H9 (cell line): ENCODE data around the gene IRF2. TPM values are rescaled to one million over a fixed set of nuclear protein-coding genes. Genes with fewer than 3 reads are reported as not detected.

Experiments
- DNase-seq: peaks from one replicate; pipeline ENCODE4 v3.0.0-alpha.2; 2017
- H2AFZ ChIP-seq: one replicate; pipeline ENCODE4 v1.6.1; 2013; ENCODE audit warnings: mild to moderate bottlenecking, low read length, control low read depth, moderate library complexity
- H2AK5ac ChIP-seq: 2 replicates; pipeline ENCODE4 v1.6.1; 2013; ENCODE audit warnings: low read length, control low read depth, mixed read lengths; ENCODE audit not compliant: insufficient read length
- H2BK120ac ChIP-seq: one replicate; pipeline ENCODE4 v1.6.1; 2013; ENCODE audit warnings: low read depth, mild to moderate bottlenecking, low read length, control low read depth, inconsistent platforms; ENCODE audit not compliant: poor library complexity, severe bottlenecking
- H2BK12ac ChIP-seq: 2 replicates; pipeline ENCODE4 v1.6.1; 2013; ENCODE audit warnings: low read length, control low read depth, mixed read lengths, low read depth; ENCODE audit not compliant: insufficient read length
- H2BK15ac ChIP-seq: 2 replicates; pipeline ENCODE4 v1.6.1; 2013; ENCODE audit warnings: low read depth, low read length, control low read depth
- H2BK20ac ChIP-seq: one replicate; pipeline ENCODE4 v1.6.1; 2013; ENCODE audit warnings: low read depth, mild to moderate bottlenecking, low read length, control low read depth, inconsistent platforms; ENCODE audit not compliant: poor library complexity, severe bottlenecking
- H2BK5ac ChIP-seq: 2 replicates; pipeline ENCODE4 v1.6.1; 2013; ENCODE audit warnings: low read length, control low read depth, mixed read lengths; ENCODE audit not compliant: insufficient read length
- H3K14ac ChIP-seq: 2 replicates; pipeline ENCODE4 v1.6.1; 2013; ENCODE audit warnings: low read length, control low read depth; ENCODE audit not compliant: insufficient read depth
- H3K18ac ChIP-seq: 2 replicates; pipeline ENCODE4 v1.6.1; 2013; ENCODE audit warnings: low read depth, mild to moderate bottlenecking, mixed read lengths, low read length, control low read depth; ENCODE audit not compliant: insufficient read length
- H3K23ac ChIP-seq: 2 replicates; pipeline ENCODE4 v1.6.1; 2013; ENCODE audit warnings: low read length, control low read depth, mixed read lengths, low read depth; ENCODE audit not compliant: insufficient read length
- H3K23me2 ChIP-seq: 2 replicates; pipeline ENCODE4 v1.6.1; 2013; ENCODE audit warnings: low read depth, mild to moderate bottlenecking, mixed read lengths, low read length, control low read depth; ENCODE audit not compliant: insufficient read length, poor library complexity, severe bottlenecking
- H3K27ac ChIP-seq: 2 replicates; pipeline ENCODE4 v1.5.1; 2013; ENCODE audit warnings: low read length, control low read depth, mixed read lengths, low read depth; ENCODE audit not compliant: insufficient read length
- H3K27me3 ChIP-seq: 2 replicates; pipeline ENCODE4 v1.6.1; 2013; ENCODE audit warnings: low read length, control low read depth, inconsistent platforms; ENCODE audit not compliant: insufficient read depth
- H3K4ac ChIP-seq: 2 replicates; pipeline ENCODE4 v1.6.1; 2013; ENCODE audit warnings: low read depth, mild to moderate bottlenecking, control low read depth, inconsistent platforms, low read length, moderate library complexity
- H3K4me1 ChIP-seq: 2 replicates; pipeline ENCODE4 v1.6.1; 2013; ENCODE audit warnings: low read length, control low read depth, inconsistent platforms; ENCODE audit not compliant: insufficient read depth
- H3K4me2 ChIP-seq: 2 replicates; pipeline ENCODE4 v1.6.1; 2013; ENCODE audit warnings: low read length, control low read depth, mixed read lengths; ENCODE audit not compliant: insufficient read length, insufficient read depth
- H3K56ac ChIP-seq: 2 replicates; pipeline ENCODE4 v1.6.1; 2013; ENCODE audit warnings: low read depth, mild to moderate bottlenecking, mixed read lengths, low read length, control low read depth; ENCODE audit not compliant: insufficient read length
- H3K79me1 ChIP-seq: 2 replicates; pipeline ENCODE4 v1.6.1; 2013; ENCODE audit warnings: low read depth, mild to moderate bottlenecking, moderate library complexity, low read length, control low read depth, inconsistent platforms; ENCODE audit not compliant: insufficient read depth, poor library complexity, severe bottlenecking
- H3K79me2 ChIP-seq: 2 replicates; pipeline ENCODE4 v1.6.1; 2013; ENCODE audit warnings: low read length, control low read depth, inconsistent platforms; ENCODE audit not compliant: insufficient read depth
- H3K9ac ChIP-seq: 2 replicates; pipeline ENCODE4 v1.6.1; 2013; ENCODE audit warnings: low read length, control low read depth, mixed read lengths; ENCODE audit not compliant: insufficient read length; ENCODE audit errors: extremely low read depth
- H3K9me3 ChIP-seq: one replicate; pipeline ENCODE4 v1.6.1; 2013; ENCODE audit warnings: low read depth, low read length, inconsistent platforms; ENCODE audit not compliant: control insufficient read depth
- H3T11ph ChIP-seq: one replicate; pipeline ENCODE4 v1.6.1; 2013; ENCODE audit warnings: mild to moderate bottlenecking, low read length, control low read depth, inconsistent platforms
- H4K20me1 ChIP-seq: one replicate; pipeline ENCODE4 v1.6.1; 2013; ENCODE audit not compliant: control insufficient read depth, insufficient read length, insufficient read depth
- H4K5ac ChIP-seq: 2 replicates; pipeline ENCODE4 v1.6.1; 2013; ENCODE audit warnings: low read depth, mild to moderate bottlenecking, mixed read lengths, low read length, control low read depth; ENCODE audit not compliant: insufficient read length
- H4K8ac ChIP-seq: replicated peaks from 2 replicates; pipeline ENCODE4 v1.6.1; 2013; ENCODE audit warnings: low read length, control low read depth, mixed read lengths, low read depth; ENCODE audit not compliant: insufficient read length
- H4K91ac ChIP-seq: 2 replicates; pipeline ENCODE4 v1.6.1; 2013; ENCODE audit warnings: low read depth, mild to moderate bottlenecking, moderate library complexity, mixed read lengths, low read length, control low read depth; ENCODE audit not compliant: insufficient read length
- H3K27ac Mint-ChIP-seq, 3 experiments: 2 replicates in 2 of 3; 3 replicates in 1 of 3; pipeline ENCODE4 v1.8.0; 2020 to 2021; ENCODE audit warnings: mixed read lengths in 3 of 3, mild to moderate bottlenecking in 1 of 3, moderate library complexity in 1 of 3
- H3K27me3 Mint-ChIP-seq: 2 replicates; pipeline ENCODE4 v1.8.0; 2021; ENCODE audit warnings: low read depth, mild to moderate bottlenecking, moderate library complexity, mixed read lengths
- H3K36me3 Mint-ChIP-seq, 3 experiments: 2 replicates in 2 of 3; 3 replicates in 1 of 3; pipeline ENCODE4 v1.8.0; 2020 to 2021; ENCODE audit warnings: low read depth in 3 of 3, mixed read lengths in 3 of 3; ENCODE audit not compliant: insufficient read depth in 1 of 3
- H3K4me1 Mint-ChIP-seq, 2 experiments: 2 replicates each; pipeline ENCODE4 v1.8.0; 2020; ENCODE audit warnings: mixed read lengths in 2 of 2
- H3K4me3 Mint-ChIP-seq, 2 experiments: 2 replicates in 1 of 2; 3 replicates in 1 of 2; pipeline ENCODE4 v1.8.0; 2020 to 2021; ENCODE audit warnings: mild to moderate bottlenecking in 2 of 2, mixed read lengths in 2 of 2, moderate library complexity in 1 of 2
- H3K9me3 Mint-ChIP-seq, 2 experiments: 2 replicates in 1 of 2; 3 replicates in 1 of 2; pipeline ENCODE4 v1.8.0; 2020; ENCODE audit warnings: mild to moderate bottlenecking in 2 of 2, mixed read lengths in 2 of 2, moderate library complexity in 1 of 2
- WGBS: extraction: QIAGEN DNeasy Blood & Tissue Kit; methylation state at CpG from one replicate; pipeline ENCODE4 v1.1.7; 2013; ENCODE audit warnings: missing lambda C conversion rate, low lambda C conversion rate, mixed read lengths; ENCODE audit not compliant: insufficient read length; ENCODE audit errors: extremely low coverage; 5-methylcytosine and 5-hydroxymethylcytosine counted together
- total RNA-seq: library from RNA; stranded (reverse); gene quantifications from 2 replicates; pipeline ENCODE4 v1.2.1, GENCODE V29; 2021
- TF ChIP-seq, protein P1 (sequence below): fragments of 200-600 bp; sonication (generic); conservative IDR thresholded peaks from 3 replicates; pipeline ENCODE4 v1.8.0; 2021; ENCODE audit warnings: antibody characterized with exemption, mild to moderate bottlenecking

IRF2 gene
- total RNA-seq, 1 experiment from 2014 or later: 13.5 TPM

DNA sequence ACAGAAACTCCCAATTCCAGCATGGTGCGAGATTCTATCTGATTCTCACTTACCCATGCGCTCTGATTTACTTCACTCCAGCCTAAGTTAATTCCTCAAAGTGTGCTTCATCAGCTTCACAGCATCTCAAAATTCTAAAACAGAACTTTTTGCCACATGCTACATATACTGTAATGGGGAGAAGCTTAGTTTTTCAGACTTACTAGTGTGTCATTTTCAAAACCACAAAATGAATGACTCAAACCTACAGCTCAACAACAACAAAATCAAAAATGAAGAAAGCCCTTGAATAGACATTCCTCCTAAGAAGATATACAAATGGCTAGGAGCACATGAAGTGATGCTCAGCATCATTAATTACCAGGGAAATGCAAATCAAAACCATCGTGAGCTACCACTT, 14.9 kb downstream of the IRF2 start:
- Histone ChIP-seq H2BK12ac (no peak overlapping the region), H3K4me2 (no peak overlapping the region), H3K56ac (no peak overlapping the region), H3K14ac (no peak overlapping the region), H2BK5ac (no peak overlapping the region), H3K4ac (no peak overlapping the region), H3K79me1 (no peaks in the 10 kb centered on the region), H3K27ac (no peak overlapping the region), H3K9me3 (no peaks in the 10 kb centered on the region), H3K79me2 (peaks cover 5% of the 10 kb centered on the region; the same call in 1 of the 2 replicates), H2BK20ac (no peak overlapping the region), H4K8ac (no peak overlapping the region), H3K4me1 (peaks cover 5% of the 10 kb centered on the region; the same call in 1 of the 2 replicates), H4K5ac (no peak overlapping the region), H2AFZ (no peak overlapping the region), H4K91ac (no peak overlapping the region), H3K23me2 (no peaks in the 10 kb centered on the region), H3K18ac (no peak overlapping the region), H3K27me3 (no peaks in the 10 kb centered on the region), H3K9ac (no peak overlapping the region), H2AK5ac (no peak overlapping the region), H3K23ac (no peak overlapping the region), H4K20me1 (no peaks in the 10 kb centered on the region), H2BK15ac (no peak overlapping the region), H3T11ph (no peak overlapping the region), H2BK120ac (no peak overlapping the region)
- H3K9me3 Mint-ChIP-seq: no peaks in the 10 kb centered on the region
- H3K4me1 Mint-ChIP-seq: peaks cover 41% of the 10 kb centered on the region in 2 experiments
- no peak overlapping the region; a peak in 2 of 7 replicates for H3K27ac Mint-ChIP-seq
- no CpG with 5 or more reads among the region's 3 CpGs for WGBS
- H3K36me3 Mint-ChIP-seq: peaks cover 0 to 8% (median 2%) of the 10 kb centered on the region in 3 experiments; a peak in 2 of 7 replicates
- TF ChIP-seq, protein P1, sequence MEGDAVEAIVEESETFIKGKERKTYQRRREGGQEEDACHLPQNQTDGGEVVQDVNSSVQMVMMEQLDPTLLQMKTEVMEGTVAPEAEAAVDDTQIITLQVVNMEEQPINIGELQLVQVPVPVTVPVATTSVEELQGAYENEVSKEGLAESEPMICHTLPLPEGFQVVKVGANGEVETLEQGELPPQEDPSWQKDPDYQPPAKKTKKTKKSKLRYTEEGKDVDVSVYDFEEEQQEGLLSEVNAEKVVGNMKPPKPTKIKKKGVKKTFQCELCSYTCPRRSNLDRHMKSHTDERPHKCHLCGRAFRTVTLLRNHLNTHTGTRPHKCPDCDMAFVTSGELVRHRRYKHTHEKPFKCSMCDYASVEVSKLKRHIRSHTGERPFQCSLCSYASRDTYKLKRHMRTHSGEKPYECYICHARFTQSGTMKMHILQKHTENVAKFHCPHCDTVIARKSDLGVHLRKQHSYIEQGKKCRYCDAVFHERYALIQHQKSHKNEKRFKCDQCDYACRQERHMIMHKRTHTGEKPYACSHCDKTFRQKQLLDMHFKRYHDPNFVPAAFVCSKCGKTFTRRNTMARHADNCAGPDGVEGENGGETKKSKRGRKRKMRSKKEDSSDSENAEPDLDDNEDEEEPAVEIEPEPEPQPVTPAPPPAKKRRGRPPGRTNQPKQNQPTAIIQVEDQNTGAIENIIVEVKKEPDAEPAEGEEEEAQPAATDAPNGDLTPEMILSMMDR: no peak
- no peaks in the 10 kb centered on the region for H3K27me3 Mint-ChIP-seq
- H3K4me3 Mint-ChIP-seq: no peak overlapping the region
- DNase-seq: no peak
